HG02642 (cell line): Measurements from ENCODE around the gene MAD1L1.
"Not testable (repeated sequence)": the region's sequence is repeated elsewhere in the genome, so short reads cannot be mapped to it uniquely, and the experiment has no call there.

ENCODE experiments used
- ATAC-seq: cut with Tn5 transposase; IDR thresholded peaks from one replicate; pipeline ENCODE4 v1.9.1; 2021; ENCODE audit warnings: mild to moderate bottlenecking; ENCODE audit not compliant: unreplicated experiment, poor library complexity

MAD1L1 gene

GRCh38 chr7:1844336-1844950 lies 388.3 kb downstream of the MAD1L1 start:
- ATAC-seq, result no peak

GRCh38 chr7:1843921-1844335 lies 388.8 kb downstream of the MAD1L1 start:
- peak; percentile 49 for ATAC-seq

- peak; percentile 3 for ATAC-seq
Measured at GRCh38 chr7:1843271-1843861, 389.4 kb downstream of the MAD1L1 start.

- no peak for ATAC-seq
Measured at GRCh38 chr7:1842321-1843221, 390.2 kb downstream of the MAD1L1 start.

GRCh38 chr7:1841286-1842021 lies 391.3 kb downstream of the MAD1L1 start:
- not testable (repeated sequence) for ATAC-seq

- not testable (repeated sequence) for ATAC-seq
Measured at GRCh38 chr7:1840744-1841143, 392.0 kb downstream of the MAD1L1 start.

GRCh38 chr7:1839701-1840100 lies 393.0 kb downstream of the MAD1L1 start:
- ATAC-seq, result no peak

GRCh38 chr7:1838911-1839531 lies 393.7 kb downstream of the MAD1L1 start:
- not testable (repeated sequence) for ATAC-seq

- ATAC-seq, result not testable (repeated sequence)
Measured at GRCh38 chr7:1838544-1838872, 394.2 kb downstream of the MAD1L1 start.

GRCh38 chr7:1837696-1838543 lies 394.8 kb downstream of the MAD1L1 start:
- not testable (repeated sequence) for ATAC-seq

GRCh38 chr7:1831933-1832535 lies 400.7 kb downstream of the MAD1L1 start:
- not testable (repeated sequence) for ATAC-seq

GRCh38 chr7:1831471-1831870 lies 401.3 kb downstream of the MAD1L1 start:
- ATAC-seq, result not testable (repeated sequence)

- not testable (repeated sequence) for ATAC-seq
Measured at GRCh38 chr7:1829668-1830067, 403.1 kb downstream of the MAD1L1 start.

GRCh38 chr7:1829111-1829510 lies 403.6 kb downstream of the MAD1L1 start:
- ATAC-seq, result no peak

- ATAC-seq, result not testable (repeated sequence)
Measured at GRCh38 chr7:1828170-1828569, 404.6 kb downstream of the MAD1L1 start.

- not testable (repeated sequence) for ATAC-seq
Measured at GRCh38 chr7:1827521-1827981, 405.2 kb downstream of the MAD1L1 start.

GRCh38 chr7:1826931-1827330 lies 405.8 kb downstream of the MAD1L1 start:
- ATAC-seq, result not testable (repeated sequence)

- no peak for ATAC-seq
Measured at GRCh38 chr7:1825897-1826741, 406.6 kb downstream of the MAD1L1 start.
